HFFc6 (cell line): ENCODE data around the gene TTC7B. TPM values are rescaled to one million over a fixed set of nuclear protein-coding genes. Genes with fewer than 3 reads are reported as not detected.
A peak's percentile ranks its signal among the peaks of the same experiment; 100 is the strongest.

Experiments used
- DNase-seq: peaks from one replicate; pipeline ENCODE4 v3.0.0-alpha.2; 2018
- H3K27ac Mint-ChIP-seq: 2 replicates; pipeline ENCODE4 v1.8.0; 2020; ENCODE audit warnings: mild to moderate bottlenecking, mixed read lengths
- H3K27me3 Mint-ChIP-seq: 2 replicates; pipeline ENCODE4 v1.8.0; 2021; ENCODE audit warnings: mild to moderate bottlenecking, moderate library complexity, mixed read lengths; ENCODE audit not compliant: insufficient read depth
- H3K36me3 Mint-ChIP-seq: 2 replicates; pipeline ENCODE4 v1.8.0; 2021; ENCODE audit warnings: low read depth, mixed read lengths
- H3K4me1 Mint-ChIP-seq: 2 replicates; pipeline ENCODE4 v1.8.0; 2020; ENCODE audit warnings: low read depth, mixed read lengths
- H3K4me3 Mint-ChIP-seq: 2 replicates; pipeline ENCODE4 v1.8.0; 2020; ENCODE audit warnings: mild to moderate bottlenecking, moderate library complexity, mixed read lengths
- H3K9me3 Mint-ChIP-seq: 2 replicates; pipeline ENCODE4 v1.8.0; 2020; ENCODE audit warnings: mild to moderate bottlenecking, mixed read lengths
- CTCF ChIP-seq: fragments of 200-600 bp; sonication (generic); IDR thresholded peaks from 2 replicates; pipeline ENCODE4 v1.5.0; 2021; ENCODE audit warnings: antibody characterized with exemption, mild to moderate bottlenecking
- total RNA-seq, 6 experiments: library from RNA; stranded (reverse); fragmentation: NEBNext Ultra II Directional; extraction: Animal tissue kit (Norgen Biotek cat#: 25700); gene quantifications; 2 replicates in 1 of 6; 3 replicates in 5 of 6; pipeline ENCODE4 v1.2.3, GENCODE V29; 2021

TTC7B gene
- total RNA-seq, 6 experiments from 2014 or later, result 34.6 to 46.9 (median 40.9) TPM

- H3K4me1 Mint-ChIP-seq, result peaks cover 46% of the 10 kb centered on the region
- TF ChIP-seq CTCF, result no peak
- DNase-seq, result peak; percentile 13
- no peaks in the 10 kb centered on the region for H3K27me3 Mint-ChIP-seq
- H3K36me3 Mint-ChIP-seq, result peaks cover 4% of the 10 kb centered on the region; the same call in 1 of the 2 replicates
- H3K27ac Mint-ChIP-seq, result peak overlapping the region; percentile 81; the same call in 1 of the 2 replicates
- no peak overlapping the region for H3K4me3 Mint-ChIP-seq
- no peaks in the 10 kb centered on the region for H3K9me3 Mint-ChIP-seq
Observed at GRCh38 chr14:90678420-90678819, 137.8 kb downstream of the TTC7B start.

- Mint-ChIP-seq H3K9me3 (no peaks in the 10 kb centered on the region), H3K36me3 (peaks cover 10% of the 10 kb centered on the region), H3K27me3 (no peaks in the 10 kb centered on the region; the same call in 1 of the 2 replicates), H3K27ac (peak overlapping the region; percentile 81), H3K4me1 (peaks cover 46% of the 10 kb centered on the region), H3K4me3 (peak overlapping the region; percentile 28; the same call in 1 of the 2 replicates)
- TF ChIP-seq CTCF, result no peak
- DNase-seq, result peak; percentile 65
Observed at GRCh38 chr14:90677484-90678050, 138.7 kb downstream of the TTC7B start.

- DNase-seq, result no peak
Observed at GRCh38 chr14:90676912-90677311, 139.3 kb downstream of the TTC7B start.

GRCh38 chr14:90676356-90676755 lies 139.9 kb downstream of the TTC7B start:
- no peak overlapping the region for H3K4me3 Mint-ChIP-seq
- H3K4me1 Mint-ChIP-seq, result peaks cover 46% of the 10 kb centered on the region
- no peaks in the 10 kb centered on the region for H3K9me3 Mint-ChIP-seq
- peak overlapping the region; percentile 4 for H3K27ac Mint-ChIP-seq
- H3K36me3 Mint-ChIP-seq, result peaks cover 10% of the 10 kb centered on the region
- no peaks in the 10 kb centered on the region; the same call in 1 of the 2 replicates for H3K27me3 Mint-ChIP-seq
- TF ChIP-seq CTCF, result no peak
- no peak for DNase-seq

More at GRCh38 chr14:90676912-90677311, 139.3 kb downstream of the TTC7B start:
- H3K9me3 Mint-ChIP-seq, result no peaks in the 10 kb centered on the region
- H3K4me3 Mint-ChIP-seq, result peak overlapping the region; percentile 28; the same call in 1 of the 2 replicates
- peaks cover 10% of the 10 kb centered on the region for H3K36me3 Mint-ChIP-seq
- TF ChIP-seq CTCF, result no peak
- H3K27me3 Mint-ChIP-seq, result no peaks in the 10 kb centered on the region; the same call in 1 of the 2 replicates
- H3K27ac Mint-ChIP-seq, result peak overlapping the region; percentile 81
- H3K4me1 Mint-ChIP-seq, result peaks cover 46% of the 10 kb centered on the region

- H3K36me3 Mint-ChIP-seq, result peaks cover 10% of the 10 kb centered on the region
- H3K4me3 Mint-ChIP-seq, result no peak overlapping the region; the same call in 1 of the 2 replicates
- H3K27me3 Mint-ChIP-seq, result no peaks in the 10 kb centered on the region; the same call in 1 of the 2 replicates
- H3K4me1 Mint-ChIP-seq, result peaks cover 46% of the 10 kb centered on the region
- TF ChIP-seq CTCF, result no peak
- peak; percentile 69 for DNase-seq
- H3K9me3 Mint-ChIP-seq, result no peaks in the 10 kb centered on the region
- H3K27ac Mint-ChIP-seq, result peak overlapping the region; percentile 81
Observed at GRCh38 chr14:90675399-90675798, 140.8 kb downstream of the TTC7B start.
